Esophagus muscularis mucosa (tissue), 4 donors: Measurements from ENCODE around the gene MRPS27.

Experiments
- CTCF ChIP-seq, 3 experiments: fragments of 200-600 bp in 2 of 3; fragments of 450-650 bp in 1 of 3; sonication (generic) in 2 of 3; IDR thresholded peaks; one replicate each; pipeline ENCODE4 v1.5.1; 2017 to 2019; ENCODE audit warnings: antibody characterized with exemption in 3 of 3, mild to moderate bottlenecking in 2 of 3, moderate library complexity in 1 of 3
- EP300 ChIP-seq: sonication (generic); formaldehyde crosslinking; IDR thresholded peaks from one replicate; pipeline ENCODE4 v1.6.1; 2017; ENCODE audit warnings: antibody characterized with exemption
- POLR2A ChIP-seq: fragments of 450-650 bp; IDR thresholded peaks from one replicate; pipeline ENCODE4 v1.6.1; 2017; ENCODE audit warnings: antibody characterized with exemption, moderate library complexity, mild to moderate bottlenecking, low read depth

GRCh38 chr5:72203251-72203845 is 116.7 kb downstream of the MRPS27 start:
- no peak for TF ChIP-seq POLR2A
- no peak for TF ChIP-seq CTCF (IDR thresholded peaks at IDR 0.05)
- no peak for TF ChIP-seq EP300
